Endothelial cell (in vitro differentiated cells): ENCODE data around the gene P4HA1. TPM values are rescaled to one million over a fixed set of nuclear protein-coding genes. Genes with fewer than 3 reads are reported as not detected.

Experiments used
- DNase-seq: peaks from one replicate; pipeline ENCODE4 v3.0.0; 2021; ENCODE audit warnings: low spot score
- H3K27ac Mint-ChIP-seq: one replicate; pipeline ENCODE4 v1.8.0; 2021; ENCODE audit warnings: mixed read lengths, inconsistent platforms; ENCODE audit not compliant: unreplicated experiment
- H3K27me3 Mint-ChIP-seq: one replicate; pipeline ENCODE4 v1.8.0; 2021; ENCODE audit warnings: mild to moderate bottlenecking, moderate library complexity, mixed read lengths, inconsistent platforms; ENCODE audit not compliant: unreplicated experiment
- H3K36me3 Mint-ChIP-seq: one replicate; pipeline ENCODE4 v1.8.0; 2021; ENCODE audit warnings: mild to moderate bottlenecking, low read depth, mixed read lengths, inconsistent platforms; ENCODE audit not compliant: unreplicated experiment
- H3K4me1 Mint-ChIP-seq: one replicate; pipeline ENCODE4 v1.8.0; 2021; ENCODE audit warnings: mild to moderate bottlenecking, mixed read lengths, inconsistent platforms; ENCODE audit not compliant: unreplicated experiment
- H3K4me3 Mint-ChIP-seq: one replicate; pipeline ENCODE4 v1.8.0; 2021; ENCODE audit warnings: mild to moderate bottlenecking, mixed read lengths, inconsistent platforms; ENCODE audit not compliant: unreplicated experiment
- H3K9me3 Mint-ChIP-seq: one replicate; pipeline ENCODE4 v1.8.0; 2021; ENCODE audit warnings: mixed read lengths, inconsistent platforms; ENCODE audit not compliant: unreplicated experiment
- CTCF ChIP-seq: fragments of 200-600 bp; sonication (generic); IDR thresholded peaks from one replicate; pipeline ENCODE4 v1.5.0; 2021; ENCODE audit warnings: antibody characterized with exemption; ENCODE audit not compliant: unreplicated experiment
- total RNA-seq: library from RNA; stranded (reverse); fragmentation: NEBNext Ultra II Directional; extraction: Animal tissue kit (Norgen Biotek cat#: 25700); gene quantifications from one replicate; pipeline ENCODE4 v1.2.1, GENCODE V29; 2021; ENCODE audit not compliant: unreplicated experiment

P4HA1 gene
- total RNA-seq, 1 donor from 2014 or later, result 20.4 TPM

GRCh38 chr10:73106301-73106700, 9.6 kb upstream of the P4HA1 start:
- H3K4me1 Mint-ChIP-seq, result peaks cover 4% of the 10 kb centered on the region
- peaks cover 5% of the 10 kb centered on the region for H3K27me3 Mint-ChIP-seq
- no peak for DNase-seq
- TF ChIP-seq CTCF, result no peak
- H3K4me3 Mint-ChIP-seq, result no peak overlapping the region
- H3K27ac Mint-ChIP-seq, result no peak overlapping the region
- no peaks in the 10 kb centered on the region for H3K9me3 Mint-ChIP-seq
- peaks cover 22% of the 10 kb centered on the region for H3K36me3 Mint-ChIP-seq

- peaks cover 2% of the 10 kb centered on the region for H3K27me3 Mint-ChIP-seq
- H3K9me3 Mint-ChIP-seq, result no peaks in the 10 kb centered on the region
- H3K4me1 Mint-ChIP-seq, result peaks cover 18% of the 10 kb centered on the region
- H3K4me3 Mint-ChIP-seq, result no peak overlapping the region
- H3K27ac Mint-ChIP-seq, result no peak overlapping the region
- no peak for DNase-seq
- no peak for TF ChIP-seq CTCF
- H3K36me3 Mint-ChIP-seq, result peaks cover 8% of the 10 kb centered on the region
Measured at GRCh38 chr10:73099141-73099540, 2.5 kb upstream of the P4HA1 start.

- peaks cover 2% of the 10 kb centered on the region for H3K27me3 Mint-ChIP-seq
- TF ChIP-seq CTCF, result no peak
- peaks cover 21% of the 10 kb centered on the region for H3K4me1 Mint-ChIP-seq
- peaks cover 8% of the 10 kb centered on the region for H3K36me3 Mint-ChIP-seq
- H3K27ac Mint-ChIP-seq, result peak overlapping the region; percentile 94
- DNase-seq, result no peak
- H3K9me3 Mint-ChIP-seq, result no peaks in the 10 kb centered on the region
- H3K4me3 Mint-ChIP-seq, result peak overlapping the region; percentile 87
Measured at GRCh38 chr10:73097305-73097670, 622 bp upstream of the P4HA1 start.

- peak; percentile 61 for DNase-seq
- Mint-ChIP-seq H3K36me3 (peaks cover 4% of the 10 kb centered on the region), H3K27ac (peak overlapping the region; percentile 98), H3K4me1 (peaks cover 21% of the 10 kb centered on the region), H3K27me3 (peaks cover 2% of the 10 kb centered on the region), H3K4me3 (peak overlapping the region; percentile 96), H3K9me3 (no peaks in the 10 kb centered on the region)
- no peak for TF ChIP-seq CTCF
Measured at GRCh38 chr10:73096041-73096448, 621 bp downstream of the P4HA1 start.

- Mint-ChIP-seq H3K27ac (peak overlapping the region; percentile 98), H3K4me3 (peak overlapping the region; percentile 96)
- peak; percentile 46 for DNase-seq
Measured at GRCh38 chr10:73095481-73096021, 1.1 kb downstream of the P4HA1 start.

More at GRCh38 chr10:73095481-73096021, 1.1 kb downstream of the P4HA1 start:
- peaks cover 4% of the 10 kb centered on the region for H3K36me3 Mint-ChIP-seq
- H3K9me3 Mint-ChIP-seq, result no peaks in the 10 kb centered on the region
- TF ChIP-seq CTCF, result no peak
- H3K4me1 Mint-ChIP-seq, result peaks cover 21% of the 10 kb centered on the region
- peaks cover 2% of the 10 kb centered on the region for H3K27me3 Mint-ChIP-seq
